Measurements from ENCODE around the gene AGFG1. TPM values are rescaled to one million over a fixed set of nuclear protein-coding genes. Genes with fewer than 3 reads are reported as not detected.

The AGFG1 gene
- total RNA-seq, 1 experiment from 2014 or later = 81.3 TPM

DNA sequence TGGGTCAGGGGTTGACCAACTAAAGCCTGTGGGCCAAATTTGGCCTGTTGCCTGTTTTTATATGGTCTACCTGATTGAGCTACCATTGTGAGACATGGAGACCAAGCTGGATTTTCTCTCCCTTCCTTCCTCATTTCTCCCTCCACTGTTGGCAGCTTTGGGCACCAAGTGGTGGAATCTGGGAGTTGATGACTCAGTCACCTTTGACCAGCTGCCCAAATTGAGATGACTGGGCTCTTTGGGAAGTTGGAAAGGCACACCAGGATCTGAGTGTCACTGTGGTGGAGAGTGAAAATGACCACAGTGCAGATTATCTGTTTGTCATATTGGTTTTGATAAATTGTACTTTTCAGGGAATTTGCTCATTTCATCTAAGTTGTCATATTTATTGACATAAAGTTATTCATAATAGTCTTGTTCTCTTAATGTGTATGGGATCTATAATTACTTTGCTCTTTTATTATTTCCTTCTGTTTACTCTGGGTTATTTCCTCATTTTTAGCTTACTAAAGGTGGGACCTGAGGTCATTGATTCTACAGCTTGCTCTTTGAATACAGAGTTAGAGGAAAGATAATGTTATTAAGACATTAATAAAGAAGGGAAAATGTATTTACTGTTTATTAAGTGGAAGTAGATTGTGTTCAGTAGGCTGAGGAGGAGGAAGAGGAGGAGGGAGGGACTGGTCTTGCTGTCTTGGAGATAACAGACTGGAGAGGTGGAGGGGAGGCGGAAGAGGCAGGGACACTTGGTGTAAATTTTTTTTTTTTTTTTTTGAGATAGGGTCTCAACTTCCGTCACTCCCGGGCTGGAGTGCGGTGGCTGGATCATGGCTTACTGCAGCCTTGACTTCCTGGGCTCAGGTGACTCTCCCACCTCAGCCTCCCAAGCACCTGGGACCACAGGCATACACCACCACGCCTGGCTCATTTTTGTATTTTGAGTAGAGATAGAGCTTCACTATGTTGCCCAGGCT lies 31.8 kb downstream of the AGFG1 start:
- H3K9me3 Mint-ChIP-seq = no peaks in the 10 kb centered on the region
- ChIA-PET CTCF (no interaction called here), POLR2A (no interaction called here)
- TF ChIP-seq GABPB1 (CRISPR knock-in tag; IDR thresholded peaks at IDR 0.05) (no peak), ATF1 (CRISPR knock-in tag; IDR thresholded peaks at IDR 0.05) (no peak), MLX (CRISPR knock-in tag; IDR thresholded peaks at IDR 0.05) (no peak), TP53 (CRISPR knock-in tag; IDR thresholded peaks at IDR 0.05) (no peak), MXD4 (CRISPR knock-in tag; IDR thresholded peaks at IDR 0.05; ENCODE audit: borderline replicate concordance) (no peak), ZNF396 (CRISPR knock-in tag; IDR thresholded peaks at IDR 0.05; ENCODE audit: borderline replicate concordance) (no peak), HMGXB4 (CRISPR knock-in tag; IDR thresholded peaks at IDR 0.05) (no peak), SMAD3 (CRISPR knock-in tag; IDR thresholded peaks at IDR 0.05; ENCODE audit: borderline replicate concordance) (no peak), ZNF232 (CRISPR knock-in tag; IDR thresholded peaks at IDR 0.05) (no peak)
- TF ChIP-seq, protein P1, sequence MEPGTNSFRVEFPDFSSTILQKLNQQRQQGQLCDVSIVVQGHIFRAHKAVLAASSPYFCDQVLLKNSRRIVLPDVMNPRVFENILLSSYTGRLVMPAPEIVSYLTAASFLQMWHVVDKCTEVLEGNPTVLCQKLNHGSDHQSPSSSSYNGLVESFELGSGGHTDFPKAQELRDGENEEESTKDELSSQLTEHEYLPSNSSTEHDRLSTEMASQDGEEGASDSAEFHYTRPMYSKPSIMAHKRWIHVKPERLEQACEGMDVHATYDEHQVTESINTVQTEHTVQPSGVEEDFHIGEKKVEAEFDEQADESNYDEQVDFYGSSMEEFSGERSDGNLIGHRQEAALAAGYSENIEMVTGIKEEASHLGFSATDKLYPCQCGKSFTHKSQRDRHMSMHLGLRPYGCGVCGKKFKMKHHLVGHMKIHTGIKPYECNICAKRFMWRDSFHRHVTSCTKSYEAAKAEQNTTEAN (CRISPR knock-in tag; IDR thresholded peaks at IDR 0.05) = no peak
- ATAC-seq (no peak), DNase-seq (ENCODE audit: low spot score) (no peak)
- H3K4me1 Mint-ChIP-seq = peaks cover 41% of the 10 kb centered on the region
- H3K27me3 Mint-ChIP-seq (ENCODE audit: low read depth) = no peaks in the 10 kb centered on the region
- H3K27ac Mint-ChIP-seq = 0 out of 2 replicates have a peak overlapping the region, but pooled peaks have one; percentile 24
- H3K36me3 Mint-ChIP-seq = peaks cover 10% of the 10 kb centered on the region
- H3K4me3 Mint-ChIP-seq = no peak overlapping the region

GRCh38 chr2:227504700-227505099 lies 32.7 kb downstream of the AGFG1 start:
- no peaks in the 10 kb centered on the region for H3K27me3 Mint-ChIP-seq (ENCODE audit: low read depth)
- H3K9me3 Mint-ChIP-seq = no peaks in the 10 kb centered on the region
- POLR2A ChIA-PET = no interaction called here
- no peak overlapping the region for H3K4me3 Mint-ChIP-seq
- H3K27ac Mint-ChIP-seq = no peak overlapping the region
- ATAC-seq (no peak), DNase-seq (ENCODE audit: low spot score) (no peak)
- peaks cover 45% of the 10 kb centered on the region for H3K4me1 Mint-ChIP-seq
- peaks cover 10% of the 10 kb centered on the region for H3K36me3 Mint-ChIP-seq
- CTCF ChIA-PET = interaction anchor here (0.6 kb wide), 1 partner anchor 438 kb away, joined by 3 read pairs; no protein-coding TSS in a partner anchor
- TF ChIP-seq, protein P2, sequence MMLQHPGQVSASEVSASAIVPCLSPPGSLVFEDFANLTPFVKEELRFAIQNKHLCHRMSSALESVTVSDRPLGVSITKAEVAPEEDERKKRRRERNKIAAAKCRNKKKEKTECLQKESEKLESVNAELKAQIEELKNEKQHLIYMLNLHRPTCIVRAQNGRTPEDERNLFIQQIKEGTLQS (CRISPR knock-in tag; conservative IDR thresholded peaks at IDR 0.05) = no peak
- TF ChIP-seq ZNF219 (CRISPR knock-in tag; IDR thresholded peaks at IDR 0.05; ENCODE audit: borderline replicate concordance) (no peak), ARID4B (CRISPR knock-in tag; IDR thresholded peaks at IDR 0.05; ENCODE audit: borderline replicate concordance) (no peak), NR1H2 (CRISPR knock-in tag; IDR thresholded peaks at IDR 0.05) (no peak), TEAD1 (CRISPR knock-in tag; IDR thresholded peaks at IDR 0.05) (no peak), GTF2I (CRISPR knock-in tag; conservative IDR thresholded peaks at IDR 0.05) (no peak), NFATC4 (CRISPR knock-in tag; IDR thresholded peaks at IDR 0.05) (no peak), HMGXB4 (CRISPR knock-in tag; IDR thresholded peaks at IDR 0.05) (no peak), ZNF121 (CRISPR knock-in tag; IDR thresholded peaks at IDR 0.05) (no peak), ZNF671 (CRISPR knock-in tag; IDR thresholded peaks at IDR 0.05) (no peak), FOXK1 (CRISPR knock-in tag; IDR thresholded peaks at IDR 0.05) (no peak), ETV6 (CRISPR knock-in tag; IDR thresholded peaks at IDR 0.05) (no peak), ZNF423 (CRISPR knock-in tag; IDR thresholded peaks at IDR 0.05) (no peak), ZBTB21 (CRISPR knock-in tag; IDR thresholded peaks at IDR 0.05; ENCODE audit: borderline replicate concordance) (no peak)
- TF ChIP-seq, protein P3, sequence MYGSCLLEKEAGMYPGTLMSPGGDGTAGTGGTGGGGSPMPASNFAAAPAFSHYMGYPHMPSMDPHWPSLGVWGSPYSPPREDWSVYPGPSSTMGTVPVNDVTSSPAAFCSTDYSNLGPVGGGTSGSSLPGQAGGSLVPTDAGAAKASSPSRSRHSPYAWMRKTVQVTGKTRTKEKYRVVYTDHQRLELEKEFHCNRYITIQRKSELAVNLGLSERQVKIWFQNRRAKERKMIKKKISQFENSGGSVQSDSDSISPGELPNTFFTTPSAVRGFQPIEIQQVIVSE (CRISPR knock-in tag; IDR thresholded peaks at IDR 0.05; ENCODE audit: borderline replicate concordance) = no peak
